GM19351 (cell line): ENCODE measurements around the gene SMG9.

Experiments
- ATAC-seq: cut with Tn5 transposase; IDR thresholded peaks from one replicate; pipeline ENCODE4 v1.9.1; 2021; ENCODE audit warnings: mild to moderate bottlenecking, moderate library complexity; ENCODE audit not compliant: unreplicated experiment

Gene SMG9

GRCh38 chr19:43760941-43761340 lies 6.2 kb upstream of the SMG9 start:
- no peak for ATAC-seq

GRCh38 chr19:43759515-43759914 lies 4.8 kb upstream of the SMG9 start:
- ATAC-seq: no peak

GRCh38 chr19:43755256-43755801 lies 567 bp upstream of the SMG9 start:
- no peak for ATAC-seq

DNA sequence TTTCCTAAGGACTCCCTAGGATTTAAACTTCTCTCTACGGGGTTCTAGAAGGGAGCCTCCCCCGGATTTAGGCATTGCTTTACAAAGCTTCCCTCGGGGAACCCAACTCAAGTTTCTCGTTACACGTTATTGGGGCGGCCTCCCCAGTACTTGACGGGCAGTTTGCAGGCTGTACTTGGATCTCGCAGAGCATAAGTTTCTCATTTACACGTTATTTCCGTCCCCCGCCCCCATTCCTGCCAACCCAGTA lies 584 bp downstream of the SMG9 start:
- ATAC-seq: no peak

- no peak for ATAC-seq
Measured at GRCh38 chr19:43752287-43752875, 2.4 kb downstream of the SMG9 start.

GRCh38 chr19:43751466-43752220 lies 3.1 kb downstream of the SMG9 start:
- ATAC-seq: no peak

DNA sequence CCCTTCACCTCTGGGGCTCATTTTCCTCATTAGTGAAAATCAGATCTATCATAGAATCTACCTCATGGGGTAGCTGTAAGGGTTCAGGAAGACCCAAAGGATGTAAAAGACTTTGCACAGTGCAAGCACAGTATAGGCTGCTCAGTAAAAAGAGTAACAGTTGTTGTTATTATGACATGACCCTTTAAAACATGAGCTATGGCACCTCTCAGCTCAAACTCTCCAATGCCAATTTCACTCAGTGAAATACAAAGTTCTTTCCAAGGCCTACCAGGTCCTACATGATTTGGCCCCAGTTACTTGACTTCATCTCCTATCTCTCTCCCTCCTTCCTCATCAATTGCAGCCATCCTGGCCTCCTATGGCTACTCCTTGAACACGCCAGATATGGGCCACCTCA lies 4.9 kb downstream of the SMG9 start:
- ATAC-seq: no peak

DNA sequence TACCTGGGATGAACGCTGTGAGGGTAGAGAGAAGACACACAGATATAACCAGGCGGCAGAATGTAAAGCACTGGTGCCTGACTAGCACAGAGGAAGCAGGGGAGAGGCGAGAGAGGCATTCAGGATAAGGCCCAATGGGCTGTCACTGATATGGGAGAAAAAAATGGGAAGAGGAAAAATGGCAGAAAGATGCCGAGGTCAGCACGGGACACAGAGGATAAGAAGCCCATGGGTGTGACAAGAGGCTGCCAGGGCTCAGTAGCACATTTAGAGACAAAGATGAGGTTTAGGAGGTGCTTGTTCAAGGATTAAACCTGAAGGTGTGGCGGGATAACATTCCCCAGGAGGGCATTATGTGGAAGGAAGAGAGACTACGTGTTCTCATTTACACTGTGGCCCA lies 5.6 kb downstream of the SMG9 start:
- ATAC-seq: no peak

DNA sequence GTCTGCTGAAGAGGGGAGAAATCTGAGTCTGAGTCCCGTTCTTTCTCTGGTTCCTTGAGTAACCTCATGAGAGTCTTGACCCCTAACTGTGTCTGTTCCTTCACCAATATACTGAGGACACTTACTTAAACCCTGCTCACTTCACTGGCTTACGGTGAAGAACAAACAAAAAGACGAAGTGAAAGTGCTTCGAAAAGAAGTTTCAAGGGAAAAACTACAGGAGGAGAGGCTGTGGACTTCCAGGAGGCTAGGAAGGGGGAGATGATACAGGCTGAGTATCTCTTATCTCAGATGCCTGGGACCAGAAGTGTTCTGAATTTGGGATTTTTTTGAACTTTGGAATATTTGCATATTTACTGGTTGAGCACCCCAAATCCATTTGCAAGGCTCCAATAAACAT lies 6.1 kb downstream of the SMG9 start:
- no peak for ATAC-seq

GRCh38 chr19:43748205-43748594 lies 6.6 kb downstream of the SMG9 start:
- no peak for ATAC-seq

GRCh38 chr19:43747557-43748204 lies 7.1 kb downstream of the SMG9 start:
- ATAC-seq: no peak

GRCh38 chr19:43743059-43743458 lies 11.7 kb downstream of the SMG9 start:
- no peak for ATAC-seq

DNA sequence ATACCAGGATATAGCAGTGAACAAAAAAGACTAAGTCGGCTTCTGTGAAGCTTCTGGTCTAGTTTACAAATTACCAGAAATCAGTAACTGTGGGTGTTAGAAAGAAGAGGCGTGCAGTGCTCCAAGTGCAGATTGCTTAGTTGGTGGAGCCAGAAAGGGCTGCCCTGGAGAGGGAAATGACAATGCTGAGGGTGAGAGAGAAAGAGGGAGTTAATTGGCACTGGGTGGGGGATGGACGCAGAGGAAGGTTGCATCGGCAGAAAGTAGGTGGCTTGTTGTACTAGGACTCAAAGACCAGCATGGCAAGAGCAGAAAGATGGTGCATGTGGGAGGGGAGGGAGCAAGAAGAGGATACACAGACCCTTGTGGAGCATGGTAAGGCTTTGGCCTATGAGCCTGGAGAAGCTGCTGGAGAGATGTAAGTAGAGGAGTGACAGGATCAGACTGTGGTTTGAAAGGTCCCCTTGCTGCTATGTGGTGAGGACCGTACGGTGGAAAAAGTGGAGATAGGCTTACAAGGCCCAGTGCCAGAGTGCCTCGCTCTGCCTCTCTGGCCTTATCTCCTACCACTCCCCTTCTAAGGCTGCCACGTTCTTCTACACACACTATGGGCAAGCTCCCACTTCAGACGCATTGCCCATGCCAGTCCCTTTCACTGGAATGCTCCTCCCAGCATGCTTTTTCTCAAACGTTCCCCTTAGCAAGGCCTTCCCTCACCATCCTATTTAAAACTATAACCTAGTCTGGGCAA lies 13.5 kb downstream of the SMG9 start:
- ATAC-seq: no peak

GRCh38 chr19:43739439-43740235 lies 15.1 kb downstream of the SMG9 start:
- no peak for ATAC-seq

GRCh38 chr19:43738780-43739211 lies 16.0 kb downstream of the SMG9 start:
- no peak for ATAC-seq

DNA sequence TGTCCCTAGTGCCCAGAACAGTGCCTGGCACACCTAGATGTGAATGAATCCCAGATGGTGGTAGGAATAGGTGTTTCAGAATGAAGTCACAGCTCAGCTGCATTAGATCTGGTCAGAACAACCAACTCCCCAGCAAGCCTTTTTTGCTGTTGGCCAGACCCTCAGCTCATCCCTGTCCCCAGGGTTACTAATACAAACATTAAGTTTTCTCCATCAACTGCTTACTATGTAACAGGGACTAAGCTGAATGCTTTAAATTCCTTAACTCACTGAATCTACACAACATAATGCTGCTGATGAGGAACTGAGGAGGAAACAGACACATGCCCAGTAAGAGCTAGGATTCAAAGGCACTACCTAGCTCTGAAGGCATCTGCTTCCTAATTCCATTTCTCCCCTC lies 18.8 kb downstream of the SMG9 start:
- ATAC-seq: no peak

DNA sequence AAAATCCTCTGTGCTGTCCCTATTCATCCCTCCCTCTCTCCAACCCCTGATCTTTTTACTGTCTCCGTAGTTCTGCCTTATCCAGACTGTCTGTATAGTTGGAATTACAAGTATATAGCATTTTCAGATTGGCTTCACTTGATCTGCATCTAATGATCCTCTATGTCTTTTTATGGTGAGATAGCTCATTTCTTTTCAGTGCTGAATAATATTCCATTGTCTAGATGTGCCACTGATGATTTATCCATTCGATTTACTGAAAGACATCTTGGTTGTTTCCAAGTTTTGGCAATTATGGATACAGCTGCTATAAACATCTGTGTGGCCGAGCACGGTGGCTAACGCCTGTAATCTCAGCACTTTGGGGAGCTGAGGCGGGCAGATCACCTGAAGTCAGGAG lies 19.7 kb downstream of the SMG9 start:
- no peak for ATAC-seq

DNA sequence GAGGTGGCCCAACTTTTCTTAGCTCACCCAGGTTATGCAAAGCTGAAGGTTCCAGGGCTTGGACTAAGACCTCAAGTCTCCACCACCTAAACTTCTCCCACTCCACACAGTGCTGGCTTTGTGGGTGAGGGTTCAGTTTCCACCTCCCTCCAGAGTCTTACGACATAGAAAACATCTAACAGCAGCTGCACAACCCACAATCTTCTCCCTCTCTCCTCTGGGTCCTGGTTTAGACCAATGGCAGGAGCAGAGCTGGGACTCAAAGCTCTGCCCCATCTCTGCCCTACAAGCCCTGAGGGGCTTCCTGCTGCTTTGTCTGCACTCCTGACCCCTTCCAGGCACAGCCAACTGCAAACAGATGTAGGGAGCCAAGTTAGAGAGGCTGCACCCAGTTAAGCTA lies 22.9 kb downstream of the SMG9 start:
- ATAC-seq: no peak

DNA sequence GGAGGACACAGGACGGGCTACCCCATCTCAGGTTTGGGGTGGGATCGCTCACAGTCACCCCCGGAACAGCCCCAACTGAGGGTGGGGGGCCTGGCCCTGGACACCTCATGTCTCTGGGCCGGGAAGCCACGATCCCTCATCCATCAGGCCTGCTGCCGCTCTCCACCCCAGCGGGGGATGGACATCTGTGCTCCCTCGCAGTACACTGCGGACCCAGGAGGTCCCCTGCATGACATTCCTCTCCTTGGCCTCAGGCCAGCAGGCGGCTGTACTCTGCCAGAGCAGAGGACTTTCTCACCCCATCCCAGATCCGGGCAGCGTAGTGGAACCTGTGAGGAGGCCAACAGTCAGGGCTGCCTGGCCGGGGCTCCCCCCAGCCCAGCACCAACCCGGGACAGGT lies 23.4 kb downstream of the SMG9 start:
- no peak for ATAC-seq

DNA sequence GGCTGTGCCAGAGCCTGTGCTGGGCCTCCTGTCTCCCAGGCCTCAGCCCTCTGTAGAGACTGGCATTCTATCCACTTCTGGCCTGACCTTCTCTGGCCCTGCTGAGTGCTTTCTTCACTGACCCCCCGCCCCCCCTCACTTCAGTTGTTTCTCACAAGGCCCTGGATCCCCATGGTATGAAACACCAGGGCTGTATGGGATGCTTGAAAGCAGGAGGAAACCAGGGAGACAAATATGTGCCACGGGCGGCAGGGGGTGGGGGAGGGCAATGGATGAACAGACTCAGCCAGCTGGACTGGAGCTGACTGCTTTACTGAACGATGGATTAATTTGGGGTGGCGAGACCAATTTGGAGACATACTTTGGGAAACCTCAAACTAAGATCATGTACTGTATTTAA lies 24.8 kb downstream of the SMG9 start:
- ATAC-seq: no peak

DNA sequence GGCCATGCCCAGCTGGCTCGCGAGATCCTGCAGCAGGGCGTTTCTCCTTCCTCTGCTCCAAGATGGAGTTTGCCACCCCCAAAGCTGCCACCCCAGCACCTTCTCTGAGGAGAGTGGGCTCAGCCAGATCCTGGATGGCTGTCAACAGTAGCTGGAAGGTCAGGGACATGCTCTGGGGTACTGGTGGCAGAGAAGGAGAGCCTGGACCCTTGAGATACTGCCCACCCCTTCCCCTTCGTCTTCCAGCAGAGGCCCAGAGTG lies 27.2 kb downstream of the SMG9 start:
- ATAC-seq: no peak
